ENCODE results near the gene TMPRSS4. TPM values are rescaled to one million over a fixed set of nuclear protein-coding genes. Genes with fewer than 3 reads are reported as not detected.

Gene TMPRSS4
- total RNA-seq, 4 donors from 2014 or later = not detected

- DNase-seq (ENCODE audit: low spot score in 2 of 2) = no peak
- Histone ChIP-seq H3K4me1 (peaks cover 0 to 4% (median 0%) of the 10 kb centered on the region in 4 donors), H3K36me3 (no peaks in the 10 kb centered on the region), H3K9me3 (no peaks in the 10 kb centered on the region), H3K27ac (no peak overlapping the region), H3K4me3 (no peak overlapping the region), H3K27me3 (no peaks in the 10 kb centered on the region)
- 86 to 89% methylated on average over 12 of the region's 12 CpGs for WGBS, 2 donors
- TF ChIP-seq POLR2A (IDR thresholded peaks at IDR 0.05) = no peak
- TF ChIP-seq EP300 (IDR thresholded peaks at IDR 0.05) = no peak
Observed at GRCh38 chr11:118054712-118055640, 21.9 kb upstream of the TMPRSS4 start.

GRCh38 chr11:118055966-118056365 is 20.9 kb upstream of the TMPRSS4 start:
- H3K9me3 ChIP-seq = no peaks in the 10 kb centered on the region
- no peak for TF ChIP-seq CTCF (IDR thresholded peaks at IDR 0.05)
- no peak for TF ChIP-seq POLR2A (IDR thresholded peaks at IDR 0.05)
- no peak for TF ChIP-seq EP300 (IDR thresholded peaks at IDR 0.05)
- no peaks in the 10 kb centered on the region for H3K27me3 ChIP-seq
- H3K27ac ChIP-seq = no peak overlapping the region
- no peak overlapping the region for H3K4me3 ChIP-seq
- no peaks in the 10 kb centered on the region for H3K36me3 ChIP-seq
- H3K4me1 ChIP-seq = peaks cover 0 to 4% (median 0%) of the 10 kb centered on the region in 4 donors
- 92 to 94% methylated on average over 7 of the region's 7 CpGs for WGBS, 2 donors
- no peak for DNase-seq (ENCODE audit: low spot score in 2 of 2)

- TF ChIP-seq EP300 (IDR thresholded peaks at IDR 0.05) (no peak), CTCF (IDR thresholded peaks at IDR 0.05) (no peak), POLR2A (IDR thresholded peaks at IDR 0.05) (no peak)
- Histone ChIP-seq H3K27me3 (no peaks in the 10 kb centered on the region), H3K27ac (no peak overlapping the region), H3K4me3 (no peak overlapping the region), H3K4me1 (peaks cover 0 to 2% (median 0%) of the 10 kb centered on the region in 4 donors), H3K9me3 (no peaks in the 10 kb centered on the region), H3K36me3 (no peaks in the 10 kb centered on the region)
- 80 to 85% methylated on average over 8 of the region's 8 CpGs for WGBS, 2 donors
- no peak for DNase-seq (ENCODE audit: low spot score in 2 of 2)
Observed at GRCh38 chr11:118056806-118057205, 20.1 kb upstream of the TMPRSS4 start.

GRCh38 chr11:118057251-118058145 is 19.4 kb upstream of the TMPRSS4 start:
- no peaks in the 10 kb centered on the region for H3K9me3 ChIP-seq
- no peaks in the 10 kb centered on the region for H3K27me3 ChIP-seq
- H3K4me1 ChIP-seq = no peaks in the 10 kb centered on the region
- no peak for TF ChIP-seq EP300 (IDR thresholded peaks at IDR 0.05)
- TF ChIP-seq CTCF (IDR thresholded peaks at IDR 0.05) = no peak
- no peak for TF ChIP-seq POLR2A (IDR thresholded peaks at IDR 0.05)
- H3K36me3 ChIP-seq = no peaks in the 10 kb centered on the region
- 69 to 70% methylated on average over 14 of the region's 14 CpGs for whole genome bisulfite sequencing, 2 donors
- H3K4me3 ChIP-seq = no peak overlapping the region
- no peak for DNase-seq (ENCODE audit: low spot score in 2 of 2)
- H3K27ac ChIP-seq = no peak overlapping the region

GRCh38 chr11:118058311-118059245 is 18.3 kb upstream of the TMPRSS4 start:
- no peaks in the 10 kb centered on the region for H3K36me3 ChIP-seq
- DNase-seq (ENCODE audit: low spot score in 2 of 2) = no peak
- H3K9me3 ChIP-seq = no peaks in the 10 kb centered on the region
- H3K27me3 ChIP-seq = no peaks in the 10 kb centered on the region
- H3K27ac ChIP-seq = no peak overlapping the region
- 74 to 82% methylated on average over 20 of the region's 20 CpGs for WGBS, 2 donors
- TF ChIP-seq EP300 (IDR thresholded peaks at IDR 0.05) (no peak), POLR2A (IDR thresholded peaks at IDR 0.05) (no peak), CTCF (IDR thresholded peaks at IDR 0.05) (no peak)
- H3K4me3 ChIP-seq = no peak overlapping the region
- H3K4me1 ChIP-seq = no peaks in the 10 kb centered on the region
